Measurements from ENCODE around the gene NTHL1. TPM values are rescaled to one million over a fixed set of nuclear protein-coding genes. Genes with fewer than 3 reads are reported as not detected.

NTHL1 gene
- total and polyA plus RNA-seq, 2 of the 4 experiments (the other 2 are of a cell fraction): 22.8 to 28.0 TPM

- Histone ChIP-seq H3K9me1 (ENCODE audit: insufficient read depth, low read length) (no peaks in the 10 kb centered on the region), H2AK9ac (replicated peaks; ENCODE audit: low read depth, low read length, poor library complexity) (peak overlapping the region; percentile 37), H2BK20ac (ENCODE audit: low read depth, low read length) (no peak overlapping the region), H4K8ac (ENCODE audit: low read depth in 2 of 2, low read length in 2 of 2) (no peak overlapping the region), H3K4me1 (ENCODE audit: control insufficient read depth, insufficient read depth, low read length) (no peaks in the 10 kb centered on the region), H3K18ac (ENCODE audit: low read depth, low read length) (no peak overlapping the region), H3K56ac (ENCODE audit: extremely low read depth, insufficient read depth, low read length) (no peak overlapping the region), H3K4me3 (ENCODE audit: insufficient read depth, low read depth, low read length) (no peak overlapping the region), H4K20me1 (ENCODE audit: insufficient read depth, low read length) (no peaks in the 10 kb centered on the region; the same call in 1 of the 2 replicates), H3K79me1 (ENCODE audit: low read depth in 1 of 2, low read length in 2 of 2) (no peaks in the 10 kb centered on the region; a peak in 2 of 4 replicates), H3K14ac (replicated peaks; ENCODE audit: low read depth, low read length) (no peak overlapping the region), H3K4me2 (ENCODE audit: low read depth, low read length) (no peak overlapping the region), H2AK5ac (ENCODE audit: low read depth, low read length) (no peak overlapping the region), H3K27me3 (ENCODE audit: control insufficient read depth, insufficient read depth, low read length) (no peaks in the 10 kb centered on the region), H3K9ac (ENCODE audit: low read depth, low read length) (no peak overlapping the region), H3K9me3 (ENCODE audit: control insufficient read depth, insufficient read depth, low read length) (no peaks in the 10 kb centered on the region), H3K27ac (ENCODE audit: insufficient read depth, low read length) (no peak overlapping the region), H4K91ac (ENCODE audit: insufficient read depth, low read depth, low read length) (no peak overlapping the region), H2BK120ac (ENCODE audit: low read depth, low read length) (no peak overlapping the region), H2BK15ac (ENCODE audit: low read depth, low read length) (no peak overlapping the region), H2BK5ac (ENCODE audit: low read depth, low read length, poor library complexity, severe bottlenecking) (no peak overlapping the region), H3K36me3 (ENCODE audit: control insufficient read depth, insufficient read depth, low read length) (peaks cover 63% of the 10 kb centered on the region), H4K5ac (ENCODE audit: low read depth, low read length) (no peak overlapping the region), H2AFZ (replicated peaks; ENCODE audit: low read length, poor library complexity) (no peak overlapping the region), H3K4ac (ENCODE audit: low read depth, low read length) (no peak overlapping the region), H3K23ac (ENCODE audit: low read depth, low read length) (no peak overlapping the region)
- in situ Hi-C loops (cut with MboI; ENCODE audit: low sequenced_read_pairs): no loop called here
- CTCF ChIA-PET: no interaction called here
- intact Hi-C loops (cut with micrococcal nuclease): no loop called here
- POLR2A ChIA-PET (ENCODE audit: unreplicated experiment): no interaction called here
- TF ChIP-seq, protein P1, sequence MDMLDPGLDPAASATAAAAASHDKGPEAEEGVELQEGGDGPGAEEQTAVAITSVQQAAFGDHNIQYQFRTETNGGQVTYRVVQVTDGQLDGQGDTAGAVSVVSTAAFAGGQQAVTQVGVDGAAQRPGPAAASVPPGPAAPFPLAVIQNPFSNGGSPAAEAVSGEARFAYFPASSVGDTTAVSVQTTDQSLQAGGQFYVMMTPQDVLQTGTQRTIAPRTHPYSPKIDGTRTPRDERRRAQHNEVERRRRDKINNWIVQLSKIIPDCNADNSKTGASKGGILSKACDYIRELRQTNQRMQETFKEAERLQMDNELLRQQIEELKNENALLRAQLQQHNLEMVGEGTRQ (IDR thresholded peaks at IDR 0.05; ENCODE audit: low read depth, low read length): no peak
- TF ChIP-seq CHD1 (IDR thresholded peaks at IDR 0.05; ENCODE audit: low read depth, low read length) (no peak), BHLHE40 (IDR thresholded peaks at IDR 0.05; ENCODE audit: low read depth, low read length) (no peak), FOS (IDR thresholded peaks at IDR 0.05; ENCODE audit: low read depth, low read length) (no peak), RFX5 (IDR thresholded peaks at IDR 0.05; ENCODE audit: low read depth, low read length) (no peak), MAFK (IDR thresholded peaks at IDR 0.05; ENCODE audit: low read depth, low read length) (no peak), MAZ (IDR thresholded peaks at IDR 0.05; ENCODE audit: borderline replicate concordance, low read depth, low read length) (no peak), RCOR1 (IDR thresholded peaks at IDR 0.05; ENCODE audit: insufficient replicate concordance, low read length) (no peak), RAD21 (IDR thresholded peaks at IDR 0.05; ENCODE audit: low read length) (no peak), NFE2L2 (IDR thresholded peaks at IDR 0.05; ENCODE audit: low read depth, low read length) (no peak), MXI1 (IDR thresholded peaks at IDR 0.05; ENCODE audit: borderline replicate concordance, low read depth, low read length) (no peak)
- TF ChIP-seq, protein P2, sequence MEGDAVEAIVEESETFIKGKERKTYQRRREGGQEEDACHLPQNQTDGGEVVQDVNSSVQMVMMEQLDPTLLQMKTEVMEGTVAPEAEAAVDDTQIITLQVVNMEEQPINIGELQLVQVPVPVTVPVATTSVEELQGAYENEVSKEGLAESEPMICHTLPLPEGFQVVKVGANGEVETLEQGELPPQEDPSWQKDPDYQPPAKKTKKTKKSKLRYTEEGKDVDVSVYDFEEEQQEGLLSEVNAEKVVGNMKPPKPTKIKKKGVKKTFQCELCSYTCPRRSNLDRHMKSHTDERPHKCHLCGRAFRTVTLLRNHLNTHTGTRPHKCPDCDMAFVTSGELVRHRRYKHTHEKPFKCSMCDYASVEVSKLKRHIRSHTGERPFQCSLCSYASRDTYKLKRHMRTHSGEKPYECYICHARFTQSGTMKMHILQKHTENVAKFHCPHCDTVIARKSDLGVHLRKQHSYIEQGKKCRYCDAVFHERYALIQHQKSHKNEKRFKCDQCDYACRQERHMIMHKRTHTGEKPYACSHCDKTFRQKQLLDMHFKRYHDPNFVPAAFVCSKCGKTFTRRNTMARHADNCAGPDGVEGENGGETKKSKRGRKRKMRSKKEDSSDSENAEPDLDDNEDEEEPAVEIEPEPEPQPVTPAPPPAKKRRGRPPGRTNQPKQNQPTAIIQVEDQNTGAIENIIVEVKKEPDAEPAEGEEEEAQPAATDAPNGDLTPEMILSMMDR (conservative IDR thresholded peaks at IDR 0.05; ENCODE audit: low read depth, low read length): no peak
- 79% methylated on average over 2 of the region's 8 CpGs; no CpG with 5 or more reads in 1 of the 2 experiments for WGBS, 2 experiments (ENCODE audit: extremely low coverage in 2 of 2, insufficient read length in 1 of 2)
- ATAC-seq (ENCODE audit: low read depth): no peak
- dilution Hi-C loops (cut with HindIII; ENCODE audit: low sequenced_read_pairs, unreplicated experiment): no loop called here
- no TSS peak for BruUV-seq (replicated peaks)
- DNase-seq: no peak
Measured at GRCh38 chr16:2072926-2073325, 25.3 kb upstream of the NTHL1 start.
